ENCODE results near the gene MEIS3.

Gene MEIS3

GRCh38 chr19:47418692-47419029, 666 bp downstream of the MEIS3 start:
- peaks cover 0 to 25% (median 0%) of the 10 kb centered on the region in 3 experiments for H3K27me3 ChIP-seq (ENCODE audit: control insufficient read depth in 3 of 3, insufficient read depth in 3 of 3, low read depth in 1 of 3, low read length in 3 of 3)
- peak overlapping the region; percentile 53 to 86 for H3K4me3 ChIP-seq (ENCODE audit: low read length in 2 of 2)
- H3K27ac ChIP-seq (replicated peaks; ENCODE audit: low read length): no peak overlapping the region

GRCh38 chr19:47417746-47418691, 1.3 kb downstream of the MEIS3 start:
- H3K18ac ChIP-seq (ENCODE audit: low read length): peak overlapping the region; percentile 90
- peak overlapping the region; percentile 98 for H3K4me2 ChIP-seq (ENCODE audit: insufficient read depth, low read length, poor library complexity, severe bottlenecking)
- peak overlapping the region; percentile 32 for H2BK15ac ChIP-seq (ENCODE audit: low read length)
- peaks cover 38 to 42% of the 10 kb centered on the region in 2 donors for H3K4me1 ChIP-seq (ENCODE audit: control insufficient read depth in 2 of 2, insufficient read depth in 1 of 2, low read depth in 1 of 2, low read length in 2 of 2)
- peak overlapping the region; percentile 32 for H3K14ac ChIP-seq (ENCODE audit: low read length)
- no peak overlapping the region for H2BK12ac ChIP-seq (ENCODE audit: low read length)
- H3K79me1 ChIP-seq (ENCODE audit: low read depth, low read length): peaks cover 9% of the 10 kb centered on the region
- peak overlapping the region; percentile 86 for H3K9ac ChIP-seq (ENCODE audit: low read depth, low read length, poor library complexity)
- DNase-seq (ENCODE audit: low spot score): no peak
- H3K23ac ChIP-seq (ENCODE audit: low read depth, low read length, poor library complexity): peak overlapping the region; percentile 16
- peak overlapping the region; percentile 52 for H2BK120ac ChIP-seq (ENCODE audit: low read depth, low read length)
- H3K36me3 ChIP-seq (replicated peaks in 1 of 2; ENCODE audit: control insufficient read depth in 2 of 2, insufficient read depth in 2 of 2, low read length in 2 of 2): peaks cover 11 to 33% of the 10 kb centered on the region in 2 donors
- H3K27ac ChIP-seq (replicated peaks; ENCODE audit: low read length): no peak overlapping the region
- H3K9me3 ChIP-seq (replicated peaks in 1 of 2; ENCODE audit: control insufficient read depth in 2 of 2, insufficient read depth in 1 of 2, low read depth in 1 of 2, low read length in 2 of 2): peaks cover 0 to 2% of the 10 kb centered on the region in 2 donors
- H3K4ac ChIP-seq (ENCODE audit: low read length): peak overlapping the region; percentile 78
- peak overlapping the region; percentile 70 for H2AK5ac ChIP-seq (ENCODE audit: low read depth, low read length)
- no CpG with 5 or more reads among the region's 34 CpGs for WGBS, 2 donors (ENCODE audit: extremely low coverage in 2 of 2, insufficient read length in 2 of 2, insufficient replicate concordance in 1 of 2)
- no peak overlapping the region for H4K8ac ChIP-seq (ENCODE audit: low read depth, low read length)
- no peak overlapping the region for H4K91ac ChIP-seq (ENCODE audit: low read depth, low read length, poor library complexity)
- peaks cover 0 to 25% (median 0%) of the 10 kb centered on the region in 3 experiments for H3K27me3 ChIP-seq (ENCODE audit: control insufficient read depth in 3 of 3, insufficient read depth in 3 of 3, low read depth in 1 of 3, low read length in 3 of 3)
- H3K4me3 ChIP-seq (ENCODE audit: low read length in 2 of 2): peak overlapping the region; percentile 53 to 86
- H2BK5ac ChIP-seq (ENCODE audit: low read length): peak overlapping the region; percentile 32
- peak overlapping the region; percentile 65 for H2AFZ ChIP-seq (ENCODE audit: low read length)

More at GRCh38 chr19:47418692-47419029, 666 bp downstream of the MEIS3 start:
- Histone ChIP-seq H2AFZ (ENCODE audit: low read length) (peak overlapping the region; percentile 65), H2BK5ac (ENCODE audit: low read length) (peak overlapping the region; percentile 32), H2BK12ac (ENCODE audit: low read length) (no peak overlapping the region), H3K9ac (ENCODE audit: low read depth, low read length, poor library complexity) (peak overlapping the region; percentile 86), H3K23ac (ENCODE audit: low read depth, low read length, poor library complexity) (peak overlapping the region; percentile 16), H2AK5ac (ENCODE audit: low read depth, low read length) (peak overlapping the region; percentile 70), H3K18ac (ENCODE audit: low read length) (peak overlapping the region; percentile 89), H3K9me3 (replicated peaks in 1 of 2; ENCODE audit: control insufficient read depth in 2 of 2, insufficient read depth in 1 of 2, low read depth in 1 of 2, low read length in 2 of 2) (peaks cover 0 to 2% of the 10 kb centered on the region in 2 donors), H2BK15ac (ENCODE audit: low read length) (peak overlapping the region; percentile 67), H4K91ac (ENCODE audit: low read depth, low read length, poor library complexity) (no peak overlapping the region), H2BK120ac (ENCODE audit: low read depth, low read length) (peak overlapping the region; percentile 52), H3K36me3 (replicated peaks in 1 of 2; ENCODE audit: control insufficient read depth in 2 of 2, insufficient read depth in 2 of 2, low read length in 2 of 2) (peaks cover 8 to 28% of the 10 kb centered on the region in 2 donors), H3K4ac (ENCODE audit: low read length) (no peak overlapping the region), H3K79me1 (ENCODE audit: low read depth, low read length) (peaks cover 9% of the 10 kb centered on the region), H3K14ac (ENCODE audit: low read length) (peak overlapping the region; percentile 21), H3K4me2 (ENCODE audit: insufficient read depth, low read length, poor library complexity, severe bottlenecking) (peak overlapping the region; percentile 98), H3K4me1 (ENCODE audit: control insufficient read depth in 2 of 2, insufficient read depth in 1 of 2, low read depth in 1 of 2, low read length in 2 of 2) (peaks cover 44 to 46% of the 10 kb centered on the region in 2 donors), H4K8ac (ENCODE audit: low read depth, low read length) (no peak overlapping the region)
- DNase-seq (ENCODE audit: low spot score): no peak
- WGBS, 2 donors (ENCODE audit: extremely low coverage in 2 of 2, insufficient read length in 2 of 2, insufficient replicate concordance in 1 of 2): no CpG with 5 or more reads among the region's 9 CpGs

- H3K9ac ChIP-seq (ENCODE audit: low read depth, low read length, poor library complexity): peak overlapping the region; percentile 86
- no peak overlapping the region for H2BK120ac ChIP-seq (ENCODE audit: low read depth, low read length)
- no peak overlapping the region for H4K91ac ChIP-seq (ENCODE audit: low read depth, low read length, poor library complexity)
- no peak overlapping the region for H2BK15ac ChIP-seq (ENCODE audit: low read length)
- H2AFZ ChIP-seq (ENCODE audit: low read length): no peak overlapping the region
- no peak overlapping the region for H2AK5ac ChIP-seq (ENCODE audit: low read depth, low read length)
- no peak overlapping the region for H3K4ac ChIP-seq (ENCODE audit: low read length)
- H2BK5ac ChIP-seq (ENCODE audit: low read length): no peak overlapping the region
- peaks cover 30 to 35% of the 10 kb centered on the region in 2 donors for H3K4me1 ChIP-seq (ENCODE audit: control insufficient read depth in 2 of 2, insufficient read depth in 1 of 2, low read depth in 1 of 2, low read length in 2 of 2)
- peaks cover 0 to 19% (median 0%) of the 10 kb centered on the region in 3 experiments for H3K27me3 ChIP-seq (ENCODE audit: control insufficient read depth in 3 of 3, insufficient read depth in 3 of 3, low read depth in 1 of 3, low read length in 3 of 3)
- WGBS, 2 donors (ENCODE audit: extremely low coverage in 2 of 2, insufficient read length in 2 of 2, insufficient replicate concordance in 1 of 2): no CpG with 5 or more reads among the region's 18 CpGs
- peak overlapping the region in 1 of 2 donors; percentile 53 for H3K4me3 ChIP-seq (ENCODE audit: low read length in 2 of 2)
- no peak overlapping the region for H2BK12ac ChIP-seq (ENCODE audit: low read length)
- no peak overlapping the region for H3K18ac ChIP-seq (ENCODE audit: low read length)
- DNase-seq (ENCODE audit: low spot score): no peak
- H3K14ac ChIP-seq (ENCODE audit: low read length): no peak overlapping the region
- H3K4me2 ChIP-seq (ENCODE audit: insufficient read depth, low read length, poor library complexity, severe bottlenecking): peak overlapping the region; percentile 98
- peaks cover 9% of the 10 kb centered on the region for H3K79me1 ChIP-seq (ENCODE audit: low read depth, low read length)
- H3K36me3 ChIP-seq (replicated peaks in 1 of 2; ENCODE audit: control insufficient read depth in 2 of 2, insufficient read depth in 2 of 2, low read length in 2 of 2): peaks cover 12 to 36% of the 10 kb centered on the region in 2 donors
- H4K8ac ChIP-seq (ENCODE audit: low read depth, low read length): no peak overlapping the region
- peaks cover 0 to 2% of the 10 kb centered on the region in 2 donors for H3K9me3 ChIP-seq (replicated peaks in 1 of 2; ENCODE audit: control insufficient read depth in 2 of 2, insufficient read depth in 1 of 2, low read depth in 1 of 2, low read length in 2 of 2)
- no peak overlapping the region for H3K27ac ChIP-seq (replicated peaks; ENCODE audit: low read length)
- H3K23ac ChIP-seq (ENCODE audit: low read depth, low read length, poor library complexity): no peak overlapping the region
Measured at GRCh38 chr19:47417107-47417745, 2.1 kb downstream of the MEIS3 start.

- Histone ChIP-seq H4K91ac (ENCODE audit: low read depth, low read length, poor library complexity) (no peak overlapping the region), H3K27me3 (ENCODE audit: control insufficient read depth in 3 of 3, insufficient read depth in 3 of 3, low read depth in 1 of 3, low read length in 3 of 3) (peaks cover 0 to 18% (median 0%) of the 10 kb centered on the region in 3 experiments), H3K4me3 (ENCODE audit: low read length in 2 of 2) (no peak overlapping the region), H4K8ac (ENCODE audit: low read depth, low read length) (no peak overlapping the region), H3K79me1 (ENCODE audit: low read depth, low read length) (peaks cover 9% of the 10 kb centered on the region), H2BK15ac (ENCODE audit: low read length) (no peak overlapping the region), H3K14ac (ENCODE audit: low read length) (no peak overlapping the region), H2BK5ac (ENCODE audit: low read length) (no peak overlapping the region), H3K4ac (ENCODE audit: low read length) (no peak overlapping the region), H3K23ac (ENCODE audit: low read depth, low read length, poor library complexity) (no peak overlapping the region), H3K9ac (ENCODE audit: low read depth, low read length, poor library complexity) (peak overlapping the region; percentile 15), H3K36me3 (replicated peaks in 1 of 2; ENCODE audit: control insufficient read depth in 2 of 2, insufficient read depth in 2 of 2, low read length in 2 of 2) (peaks cover 12 to 36% of the 10 kb centered on the region in 2 donors), H3K4me1 (ENCODE audit: control insufficient read depth in 2 of 2, insufficient read depth in 1 of 2, low read depth in 1 of 2, low read length in 2 of 2) (peaks cover 29 to 31% of the 10 kb centered on the region in 2 donors), H3K18ac (ENCODE audit: low read length) (no peak overlapping the region), H3K9me3 (replicated peaks in 1 of 2; ENCODE audit: control insufficient read depth in 2 of 2, insufficient read depth in 1 of 2, low read depth in 1 of 2, low read length in 2 of 2) (peaks cover 0 to 2% of the 10 kb centered on the region in 2 donors), H2BK120ac (ENCODE audit: low read depth, low read length) (no peak overlapping the region), H2AK5ac (ENCODE audit: low read depth, low read length) (peak overlapping the region; percentile 61), H3K4me2 (ENCODE audit: insufficient read depth, low read length, poor library complexity, severe bottlenecking) (no peak overlapping the region), H2AFZ (ENCODE audit: low read length) (no peak overlapping the region), H2BK12ac (ENCODE audit: low read length) (no peak overlapping the region), H3K27ac (replicated peaks; ENCODE audit: low read length) (no peak overlapping the region)
- WGBS, 2 donors (ENCODE audit: extremely low coverage in 2 of 2, insufficient read length in 2 of 2, insufficient replicate concordance in 1 of 2): no CpG with 5 or more reads among the region's 12 CpGs
- no peak for DNase-seq (ENCODE audit: low spot score)
Measured at GRCh38 chr19:47416643-47416985, 2.7 kb downstream of the MEIS3 start.
